HT-29 (cell line): ENCODE measurements around the gene BCLAF1. TPM values are rescaled to one million over a fixed set of nuclear protein-coding genes. Genes with fewer than 3 reads are reported as not detected.
"Not testable (repeated sequence)": the region's sequence is repeated elsewhere in the genome, so short reads cannot be mapped to it uniquely, and the experiment has no call there.

Experiments used
- DNase-seq: peaks from one replicate; pipeline ENCODE4 v3.0.0-alpha.2; 2015; ENCODE audit warnings: low spot score
- total RNA-seq: library from RNA; depleted of rRNA; stranded (reverse); fragments of >200 nt; shearing (Covaris generic); gene quantifications from 2 replicates; pipeline ENCODE4 v1.2.3, GENCODE V29; 2014

BCLAF1 gene
- total RNA-seq, 1 experiment from 2014 or later, result 60.2 TPM

DNA sequence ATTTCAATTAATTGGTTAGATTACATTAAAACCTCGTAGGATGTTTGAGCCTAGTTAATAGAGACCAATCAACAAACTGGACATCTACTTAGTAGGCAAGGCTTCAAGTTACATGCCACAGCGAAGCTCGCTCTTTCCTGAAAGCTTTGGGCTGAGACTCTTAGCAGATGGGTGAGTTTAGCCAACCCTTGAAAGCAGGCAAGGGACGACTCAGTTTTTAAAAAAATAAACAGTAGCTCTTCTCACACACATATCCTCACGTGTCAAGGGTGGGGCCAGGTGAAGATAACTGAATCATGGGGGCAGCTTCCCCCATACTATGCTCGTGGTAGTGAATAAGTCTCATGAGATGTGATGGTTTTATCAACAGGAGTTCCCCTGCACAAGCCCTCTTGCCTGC lies 40.3 kb downstream of the BCLAF1 start:
- peak; percentile 32 for DNase-seq

DNA sequence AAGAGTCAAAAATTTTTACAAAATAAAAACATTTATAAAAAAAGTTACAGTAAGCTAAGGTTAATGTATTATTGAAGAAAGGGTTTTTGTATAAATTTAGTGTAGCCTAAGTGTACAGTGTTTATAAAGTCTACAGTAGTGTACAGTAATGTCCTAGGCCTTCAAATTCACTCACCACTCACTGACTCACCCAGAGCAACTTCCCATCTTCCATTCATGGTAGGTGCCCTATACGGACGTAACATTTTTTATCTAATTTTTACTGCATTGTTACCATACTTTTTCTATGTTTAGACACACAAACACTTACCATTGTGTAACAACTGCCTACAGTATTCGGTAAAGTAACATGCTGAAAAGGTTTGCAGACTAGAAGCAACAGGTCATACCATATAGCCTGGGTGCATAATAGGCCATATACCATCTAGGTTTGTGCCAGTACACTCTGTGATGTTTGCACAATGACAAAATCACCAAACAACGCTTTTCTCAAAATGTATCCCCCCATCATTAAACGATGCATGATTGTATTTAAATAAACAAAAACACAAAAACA lies 45.5 kb downstream of the BCLAF1 start:
- no peak for DNase-seq

DNA sequence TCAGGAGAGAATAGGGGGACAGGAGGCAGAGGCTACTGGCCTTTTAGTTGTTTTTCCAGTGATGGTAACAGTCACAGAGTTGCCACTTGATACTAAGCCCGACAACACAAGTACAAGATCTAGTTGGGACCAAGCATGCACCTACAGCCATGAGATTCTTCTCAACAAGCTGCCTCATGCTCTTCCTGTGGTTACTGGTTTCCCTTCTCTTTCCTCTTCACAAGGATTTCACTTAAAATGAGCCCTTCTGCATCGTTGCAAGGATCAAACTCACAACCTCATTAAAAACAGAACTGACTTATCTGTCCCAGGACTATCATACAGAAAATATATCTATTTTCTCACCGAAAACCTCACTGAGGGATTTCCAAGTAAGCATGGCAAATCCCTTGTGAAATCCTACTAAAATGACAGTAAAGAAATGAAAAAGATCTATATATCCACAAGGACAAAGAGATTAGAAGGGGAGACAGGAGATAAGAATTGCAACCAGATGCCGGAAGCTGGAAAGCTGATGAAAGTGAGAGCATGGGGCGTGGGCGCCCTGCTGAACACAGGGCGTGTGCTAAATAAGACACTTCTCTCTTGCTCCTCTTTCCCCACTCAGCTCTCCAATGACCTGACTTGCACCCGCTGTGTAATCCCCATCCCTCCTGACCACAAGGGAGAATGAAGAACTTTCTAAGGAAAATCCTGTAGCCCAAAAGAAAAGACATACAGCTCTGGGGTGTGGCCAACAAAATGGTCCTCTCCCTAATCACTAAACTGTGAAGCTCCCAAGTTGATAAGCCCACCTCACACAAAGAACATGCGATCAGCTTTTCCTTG lies 53.0 kb downstream of the BCLAF1 start:
- no peak for DNase-seq

DNA sequence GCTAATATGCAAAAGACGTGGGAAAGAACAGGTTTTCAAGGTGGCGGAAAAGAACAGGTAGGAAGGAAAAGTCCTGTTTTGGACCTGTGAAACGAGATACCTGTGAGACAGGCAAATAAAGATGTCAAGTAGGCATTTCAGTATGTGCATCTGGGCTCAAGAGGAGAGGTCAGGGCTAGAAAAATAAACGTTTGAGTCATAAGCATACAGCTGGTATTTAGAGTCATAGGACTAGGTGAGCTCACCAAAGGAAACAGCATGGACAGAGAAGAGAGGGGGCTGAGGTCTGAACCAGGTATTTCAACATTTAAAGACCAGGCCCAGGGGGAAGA lies 54.4 kb downstream of the BCLAF1 start:
- DNase-seq, result no peak

DNA sequence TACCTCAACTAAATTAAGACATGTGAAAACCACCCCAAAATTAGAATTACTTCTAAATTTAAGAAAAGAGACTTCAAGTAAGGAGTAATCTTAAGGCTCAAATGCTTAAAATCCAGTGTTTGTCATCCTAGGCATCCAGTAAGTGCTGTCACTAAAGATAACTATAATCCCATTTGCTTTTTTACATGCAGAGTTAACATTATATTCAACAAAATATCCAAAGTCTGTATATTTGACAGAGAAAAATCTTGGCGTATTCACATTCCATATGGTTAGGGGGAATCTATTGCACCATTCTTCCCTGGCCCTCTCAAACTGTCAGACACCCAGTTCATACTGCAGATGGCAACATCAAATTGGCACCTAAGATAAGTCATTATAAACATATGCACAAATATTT lies 56.9 kb downstream of the BCLAF1 start:
- DNase-seq, result no peak

DNA sequence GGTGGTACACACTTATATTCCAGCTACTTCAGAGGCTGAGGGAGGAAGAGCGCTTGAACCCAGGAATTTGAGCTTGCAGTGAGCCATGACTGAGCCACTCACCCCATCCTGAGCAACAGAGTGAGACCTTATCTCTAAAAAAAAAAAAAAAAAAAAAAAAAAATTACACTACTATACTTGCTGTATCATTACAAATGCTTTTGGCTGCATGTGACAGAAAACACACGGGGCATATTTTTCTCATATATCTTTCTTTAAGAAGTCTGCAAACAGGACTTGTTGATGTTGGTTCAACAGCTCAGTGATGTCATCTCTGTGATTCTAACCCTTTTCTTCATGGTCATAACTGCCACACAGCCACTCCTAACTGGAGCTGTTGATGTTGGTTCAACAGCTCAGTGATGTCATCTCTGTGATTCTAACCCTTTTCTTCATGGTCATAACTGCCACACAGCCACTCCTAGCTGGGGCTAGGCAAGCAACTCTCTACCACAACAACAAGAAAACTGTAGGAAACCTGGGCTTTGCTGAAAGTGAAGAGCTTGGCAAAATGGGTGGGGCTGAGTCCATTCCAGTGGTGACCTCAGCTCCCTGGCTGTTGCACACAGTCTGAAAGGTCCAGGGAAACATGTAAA lies 59.3 kb downstream of the BCLAF1 start:
- no peak for DNase-seq

DNA sequence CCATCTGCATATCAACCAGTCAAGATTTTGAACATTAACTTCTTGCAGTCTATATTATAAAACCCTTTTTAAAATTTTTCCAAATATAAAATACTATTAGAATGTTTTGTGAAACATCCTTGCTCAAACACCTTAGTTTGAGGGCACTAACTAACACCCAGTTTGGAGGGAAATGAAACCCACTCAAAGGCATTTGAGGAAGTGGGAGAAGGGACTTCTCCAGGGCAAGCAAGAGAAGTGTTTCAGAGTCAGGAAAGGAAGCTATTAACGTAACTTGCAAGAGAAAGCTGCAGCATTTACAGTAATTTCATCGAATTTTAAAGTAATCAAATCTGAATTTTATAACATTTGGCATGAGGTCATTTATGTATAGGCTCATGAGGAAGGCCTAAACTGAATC lies 60.8 kb downstream of the BCLAF1 start:
- no peak for DNase-seq

DNA sequence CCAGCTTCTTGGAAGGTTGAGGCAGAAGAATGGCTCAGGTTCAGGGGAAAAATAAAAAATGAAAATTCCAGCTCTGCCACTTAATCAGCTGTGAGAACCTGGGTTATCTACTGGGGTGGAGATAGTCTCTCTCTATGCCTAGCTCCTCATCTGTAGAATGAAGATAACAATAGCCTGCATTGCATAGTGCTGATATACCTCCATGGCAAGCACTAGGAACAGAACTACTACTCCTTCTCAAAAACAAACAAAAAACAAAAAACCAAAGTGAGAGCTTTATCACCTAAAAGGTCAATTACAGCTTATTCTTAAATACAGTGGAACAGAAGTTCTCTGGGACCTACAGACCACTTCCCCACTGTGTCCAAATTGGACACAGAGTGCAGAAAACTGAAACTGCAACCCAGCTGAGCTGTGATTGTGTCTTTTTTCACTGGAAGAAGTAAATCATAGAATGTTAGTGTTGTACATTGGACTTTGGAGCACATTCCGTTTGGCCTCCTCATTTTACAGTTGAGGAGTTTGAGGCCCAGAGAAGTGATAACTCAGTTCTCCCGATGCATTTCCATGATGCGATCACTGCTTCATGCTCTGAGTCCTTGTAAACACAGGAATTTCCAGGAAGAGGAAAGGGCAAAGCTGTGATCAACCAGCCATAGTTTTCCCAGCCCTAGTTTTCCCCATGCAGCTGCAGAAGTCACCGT lies 62.8 kb downstream of the BCLAF1 start:
- DNase-seq, result no peak

DNA sequence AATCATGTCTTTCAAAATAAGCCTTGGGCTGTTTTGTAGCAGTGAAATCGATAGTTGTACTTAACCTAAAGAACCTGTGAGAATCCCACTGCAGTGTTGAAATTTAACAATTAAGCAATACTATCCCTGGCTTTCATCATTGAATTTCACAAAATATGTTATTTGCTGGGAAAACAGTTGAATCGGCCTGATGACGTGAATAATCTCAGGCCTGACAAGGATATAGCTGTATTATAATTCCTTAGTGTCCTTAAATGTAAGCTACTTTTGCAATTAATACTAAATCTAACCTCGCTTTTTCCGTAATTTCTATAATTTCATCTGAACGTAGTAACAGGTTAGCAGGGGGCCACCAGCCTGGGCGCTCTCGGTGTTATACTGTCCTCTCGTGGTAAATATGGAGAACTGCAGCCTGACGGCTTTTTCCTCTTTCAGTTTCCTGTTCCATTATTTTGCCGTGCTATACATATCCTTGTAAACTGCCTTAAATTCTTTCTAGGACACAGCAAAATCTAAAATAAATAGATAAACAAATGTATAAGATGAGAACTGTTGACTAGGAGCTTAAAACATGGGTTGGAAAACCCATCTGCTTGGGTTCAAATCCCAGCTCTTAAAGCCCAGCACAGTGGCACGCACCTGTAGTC lies 63.5 kb downstream of the BCLAF1 start:
- peak; percentile 66 for DNase-seq

DNA sequence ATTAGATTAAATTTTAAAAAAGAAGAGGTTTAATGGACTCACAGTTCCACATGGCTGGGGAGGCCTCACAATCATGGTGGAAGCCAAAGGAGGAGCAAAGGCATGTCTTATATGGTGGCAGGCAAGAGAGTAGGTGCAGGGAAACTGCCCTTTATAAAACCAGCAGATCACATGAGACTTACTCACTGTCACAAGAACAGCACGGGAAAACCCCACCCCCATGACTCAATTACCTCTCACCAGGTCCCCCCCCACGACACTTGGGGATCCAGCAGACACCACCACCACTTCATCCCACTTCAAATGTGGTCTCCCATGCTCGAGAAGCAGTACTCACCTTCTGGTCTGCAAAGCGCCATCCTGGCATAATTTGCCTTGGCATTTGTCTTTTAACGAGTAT lies 64.2 kb downstream of the BCLAF1 start:
- no peak for DNase-seq

DNA sequence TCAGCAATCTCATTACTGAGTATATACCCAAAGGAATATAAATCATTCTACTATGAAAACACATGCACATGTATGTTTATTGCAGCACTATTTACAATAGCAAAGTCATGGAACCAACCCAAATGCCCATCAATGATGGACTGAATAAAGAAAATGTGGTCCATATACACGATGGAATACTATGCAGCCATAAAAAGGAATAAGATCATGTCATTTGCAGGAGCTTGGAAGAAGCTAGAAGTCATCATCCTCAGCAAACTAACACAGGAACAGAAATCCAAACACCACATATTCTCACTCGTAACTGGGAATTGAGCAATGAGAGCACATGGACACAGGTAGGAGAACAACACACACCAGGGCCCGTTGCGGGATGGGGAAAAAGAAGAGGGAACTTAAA lies 64.7 kb downstream of the BCLAF1 start:
- not testable (repeated sequence) for DNase-seq

DNA sequence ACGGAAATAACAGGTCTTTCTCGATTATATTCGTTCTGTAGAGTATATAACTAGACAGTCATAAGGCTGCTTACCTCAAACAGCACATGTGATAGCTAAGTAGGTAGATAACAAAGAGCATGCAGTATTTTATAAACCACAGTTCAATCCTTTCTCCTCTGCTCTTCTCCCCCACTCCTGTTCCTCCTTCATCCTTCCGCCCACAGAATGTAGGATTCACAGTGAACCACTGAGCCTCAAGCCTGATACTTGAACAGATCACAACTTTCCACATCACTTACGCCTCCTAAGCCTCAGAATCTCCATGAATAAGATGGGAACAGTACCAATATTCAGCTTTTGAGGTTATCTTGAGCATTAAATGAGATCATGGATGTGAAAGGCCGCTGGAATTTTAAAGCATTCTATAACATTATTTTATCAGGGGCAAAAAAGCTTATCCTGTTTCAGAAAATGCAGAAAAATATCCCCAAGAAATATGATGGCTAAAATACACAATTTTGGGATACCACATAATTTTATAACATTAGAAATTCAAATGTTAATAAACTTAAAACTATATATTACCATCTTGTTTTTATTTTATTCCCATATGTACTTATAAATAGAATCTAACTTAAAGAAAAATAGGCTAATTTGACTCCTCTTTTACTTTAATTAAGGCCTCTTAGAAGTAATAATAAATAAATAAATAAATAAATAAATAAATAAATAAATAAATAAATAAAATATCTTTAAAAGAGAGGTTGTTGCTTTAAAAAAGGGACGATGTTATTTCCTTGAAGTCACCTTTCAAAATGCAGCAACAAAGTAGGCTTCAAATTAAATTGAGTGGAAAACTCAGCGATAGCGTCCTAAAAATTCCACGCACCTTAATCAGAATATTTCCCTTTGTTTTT lies 72.9 kb downstream of the BCLAF1 start:
- DNase-seq, result no peak

DNA sequence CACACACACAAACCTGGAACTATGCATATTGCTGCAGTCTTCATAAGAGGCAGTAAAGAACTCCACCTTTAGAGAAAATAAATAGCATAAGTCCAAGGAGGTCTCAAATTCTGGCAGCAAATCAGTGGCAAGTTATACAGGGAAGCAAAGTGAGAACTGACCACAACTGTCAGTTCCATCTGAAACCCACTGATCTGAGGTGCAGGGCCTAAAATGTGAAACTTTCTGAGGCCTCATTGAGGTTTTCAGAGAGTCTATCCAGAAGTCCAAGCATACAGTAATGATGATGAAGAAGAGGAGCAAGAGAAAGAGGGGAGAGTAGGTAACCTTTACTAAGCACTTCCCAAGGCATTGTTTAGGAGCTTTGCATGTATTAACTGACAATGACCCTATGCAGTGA lies 75.8 kb downstream of the BCLAF1 start:
- DNase-seq, result no peak

DNA sequence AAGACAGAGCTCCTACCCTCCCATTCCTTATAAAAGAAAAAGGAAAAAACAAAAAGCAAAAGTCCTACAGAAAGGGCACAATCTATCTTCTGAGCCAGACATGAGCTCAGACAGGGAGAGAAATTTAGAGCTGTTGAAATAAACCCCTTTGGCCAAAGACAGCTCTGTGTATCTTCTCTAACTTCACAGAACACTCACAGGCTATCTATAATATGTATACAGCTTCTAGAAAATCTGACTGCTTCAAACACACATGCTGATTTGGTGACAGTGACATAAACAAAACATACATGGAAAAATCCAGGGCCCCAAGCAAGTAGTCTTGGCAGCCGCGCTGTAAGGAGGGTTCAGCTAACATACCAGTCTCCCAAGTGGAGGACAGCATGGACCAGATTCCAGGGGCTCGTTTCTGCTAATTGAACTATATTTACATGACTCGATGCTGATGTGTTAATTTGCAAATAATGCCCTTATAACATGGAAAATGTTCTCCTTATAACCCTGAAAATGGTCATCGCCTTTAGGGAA lies 76.6 kb downstream of the BCLAF1 start:
- DNase-seq, result no peak

DNA sequence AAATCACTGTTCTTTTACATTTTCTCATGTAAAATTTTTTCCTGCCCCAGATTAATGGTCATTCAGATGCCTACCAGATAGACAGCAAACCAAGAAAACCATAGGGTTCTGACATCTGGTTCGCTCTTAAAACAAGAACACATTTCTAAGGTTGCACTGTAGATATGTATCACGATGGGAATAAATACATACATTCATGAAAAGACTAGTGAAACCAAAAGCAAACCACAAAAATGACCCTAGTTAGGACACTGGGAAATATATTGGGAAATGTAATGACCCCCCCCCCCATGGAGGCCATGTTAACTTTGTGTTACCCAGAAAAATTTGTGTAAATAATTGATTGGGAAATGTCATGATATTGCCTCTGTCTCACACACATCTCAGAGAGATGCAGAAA lies 77.0 kb downstream of the BCLAF1 start:
- no peak for DNase-seq

DNA sequence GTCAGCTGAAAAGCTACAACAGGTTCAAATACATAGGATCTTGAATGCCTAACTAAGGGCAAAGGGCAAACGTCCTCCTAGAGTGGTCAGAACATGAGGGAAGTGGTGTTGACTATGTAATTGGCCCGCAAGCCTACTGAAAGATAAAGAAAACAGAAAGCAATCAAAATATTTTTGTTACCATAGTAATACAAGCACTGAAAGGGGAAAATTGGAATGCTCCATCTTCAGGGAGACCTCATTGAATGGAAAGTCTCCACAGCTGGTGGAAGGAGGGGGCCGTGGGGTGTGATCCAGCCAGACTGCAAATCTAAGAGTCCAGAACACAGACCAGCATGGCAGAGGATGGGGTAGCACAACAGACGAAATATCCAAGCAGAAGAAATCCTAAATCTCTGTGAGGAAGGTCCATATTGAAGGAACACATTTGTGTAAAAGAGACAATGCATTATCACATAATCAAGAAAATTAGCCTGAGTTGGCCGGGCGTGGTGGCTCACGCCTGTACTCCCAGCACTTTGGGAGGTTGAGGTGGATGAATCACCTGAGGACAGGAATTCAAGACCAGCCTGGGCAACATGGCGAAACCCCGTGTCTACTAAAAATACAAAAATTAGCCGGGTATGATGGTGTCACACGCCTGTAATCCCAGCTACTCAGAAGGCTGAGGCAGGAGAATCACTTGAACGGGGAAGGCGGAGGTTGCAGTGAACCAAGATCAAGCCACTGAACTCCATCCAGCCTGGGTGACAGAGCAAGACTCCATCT lies 79.1 kb downstream of the BCLAF1 start:
- no peak for DNase-seq

DNA sequence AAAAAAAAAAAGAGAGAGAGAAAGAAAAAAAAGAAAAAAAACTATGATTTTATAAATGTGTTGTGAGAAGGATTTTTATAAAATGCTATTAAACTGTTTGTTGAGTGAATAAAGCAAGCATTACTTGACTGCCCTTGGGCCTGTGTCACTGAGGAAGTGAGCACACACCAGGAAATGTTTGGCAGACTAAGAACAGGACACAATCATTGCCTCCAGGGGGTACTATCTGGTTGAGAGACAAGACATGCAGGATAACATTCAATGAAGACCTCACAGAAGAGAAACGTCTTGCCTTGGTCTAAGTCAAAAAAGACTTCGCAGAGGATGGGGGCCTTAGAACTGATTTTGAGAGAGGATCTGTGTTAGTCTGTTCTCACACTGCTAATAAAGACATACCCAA lies 80.2 kb downstream of the BCLAF1 start:
- DNase-seq, result no peak

DNA sequence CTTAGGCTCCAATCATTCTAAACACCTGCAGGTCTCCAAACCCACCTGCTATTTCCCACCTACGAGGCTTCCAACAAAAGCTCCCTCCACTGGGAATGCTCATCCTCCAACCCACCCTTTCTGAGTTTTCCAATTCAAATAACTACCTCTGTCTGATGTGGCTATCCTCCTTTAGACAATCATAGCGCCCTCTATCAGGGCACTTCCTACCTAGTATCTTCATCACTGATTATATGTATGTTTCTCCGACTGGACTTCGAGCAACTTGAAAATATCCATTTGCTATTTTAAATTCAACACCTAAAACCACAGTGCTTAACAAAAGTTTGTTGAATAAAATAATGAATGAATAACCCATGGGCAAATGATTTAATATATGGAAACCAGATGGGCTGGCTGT lies 80.9 kb downstream of the BCLAF1 start:
- DNase-seq, result no peak
